OCI-LY1 (cell line): ENCODE results near the gene MRM2.

Source experiments
- CTCF ChIP-seq: fragments of 200-600 bp; sonication (generic), shearing (Covaris generic); IDR thresholded peaks from 2 replicates; pipeline ENCODE4 v1.5.1; 2017; ENCODE audit warnings: mild to moderate bottlenecking, antibody characterized with exemption, low read length, moderate library complexity, mixed read lengths
- EZH2 ChIP-seq: fragments of 200-600 bp; sonication (generic), shearing (Covaris generic); IDR thresholded peaks from 2 replicates; pipeline ENCODE4 v1.8.0; 2017; ENCODE audit warnings: borderline replicate concordance, mixed run types, mild to moderate bottlenecking, antibody characterized with exemption, low read length, moderate library complexity, mixed read lengths

GRCh38 chr7:2217206-2217605, 24.8 kb downstream of the MRM2 start:
- TF ChIP-seq CTCF (no peak), EZH2 (no peak)
